Left lung (tissue), 10 donors: ENCODE measurements around the gene B9D2. TPM values are rescaled to one million over a fixed set of nuclear protein-coding genes. Genes with fewer than 3 reads are reported as not detected.

Experiments
- ATAC-seq: fragments of 200-7000 bp; cut with Tn5 transposase; one replicate; pipeline ENCODE4 v1.9.1; 2020; ENCODE audit warnings: moderate library complexity
- DNase-seq, 4 donors: peaks; one replicate each; pipeline ENCODE4 v3.0.0-alpha.2; 2013 to 2020
- H3K27ac ChIP-seq, 2 donors: fragments of 200-600 bp; sonication (generic) in 1 of 2; one replicate each; pipeline versions ENCODE4 v1.5.0 to v1.8.0; 2020 to 2021
- H3K27me3 ChIP-seq, 2 donors: fragments of 200-600 bp; sonication (generic) in 1 of 2; one replicate each; pipeline versions ENCODE4 v1.5.0 to v1.8.0; 2020 to 2021
- H3K36me3 ChIP-seq, 2 donors: fragments of 200-600 bp; sonication (generic) in 1 of 2; one replicate each; pipeline versions ENCODE4 v1.5.0 to v1.8.0; 2020 to 2021
- H3K4me1 ChIP-seq, 2 donors: fragments of 200-600 bp; one replicate each; pipeline ENCODE4 v1.8.0; 2021
- H3K4me3 ChIP-seq, 2 donors: fragments of 200-600 bp; sonication (generic) in 1 of 2; one replicate each; pipeline versions ENCODE4 v1.5.0 to v1.8.0; 2020 to 2021; ENCODE audit warnings: mild to moderate bottlenecking in 1 of 2
- H3K9me3 ChIP-seq, 2 donors: fragments of 200-600 bp; sonication (generic) in 1 of 2; one replicate each; pipeline versions ENCODE4 v1.5.0 to v1.8.0; 2020 to 2021
- intact Hi-C, 2 donors: fragments of 100-400 bp; cut with DNase I; formaldehyde crosslinking; loops; one replicate each; pipeline versions ENCODE4 v1.11.2 to v1.14.2; 2022
- polyA plus RNA-seq, 6 donors: library from polyadenylated mRNA; unstranded; fragments of 120-200 nt; gene quantifications; one replicate each; pipeline ENCODE4 v1.2.1, GENCODE V29; 2013; ENCODE audit not compliant: insufficient read length in 6 of 6
- total RNA-seq, 2 donors: library from RNA; stranded (reverse); fragmentation: NEBNext Ultra II Directional; extraction: Animal tissue kit (Norgen Biotek cat#: 25700); gene quantifications; one replicate each; pipeline ENCODE4 v1.2.1, GENCODE V29; 2021
- TF ChIP-seq, protein P1 (sequence below), 2 donors: fragments of 200-600 bp; sonication (generic) in 1 of 2; IDR thresholded peaks; one replicate each; pipeline versions ENCODE4 v1.5.0 to v1.8.0; 2021; ENCODE audit warnings: antibody characterized with exemption in 2 of 2
- donor health status: DM: no; HTN: yes; CAD: no.
- donor health status: DM: no; HTN: no; CAD: no.

Gene B9D2
- total and polyA plus RNA-seq, 8 donors = 6.6 to 8.8 (median 7.7) TPM

DNA sequence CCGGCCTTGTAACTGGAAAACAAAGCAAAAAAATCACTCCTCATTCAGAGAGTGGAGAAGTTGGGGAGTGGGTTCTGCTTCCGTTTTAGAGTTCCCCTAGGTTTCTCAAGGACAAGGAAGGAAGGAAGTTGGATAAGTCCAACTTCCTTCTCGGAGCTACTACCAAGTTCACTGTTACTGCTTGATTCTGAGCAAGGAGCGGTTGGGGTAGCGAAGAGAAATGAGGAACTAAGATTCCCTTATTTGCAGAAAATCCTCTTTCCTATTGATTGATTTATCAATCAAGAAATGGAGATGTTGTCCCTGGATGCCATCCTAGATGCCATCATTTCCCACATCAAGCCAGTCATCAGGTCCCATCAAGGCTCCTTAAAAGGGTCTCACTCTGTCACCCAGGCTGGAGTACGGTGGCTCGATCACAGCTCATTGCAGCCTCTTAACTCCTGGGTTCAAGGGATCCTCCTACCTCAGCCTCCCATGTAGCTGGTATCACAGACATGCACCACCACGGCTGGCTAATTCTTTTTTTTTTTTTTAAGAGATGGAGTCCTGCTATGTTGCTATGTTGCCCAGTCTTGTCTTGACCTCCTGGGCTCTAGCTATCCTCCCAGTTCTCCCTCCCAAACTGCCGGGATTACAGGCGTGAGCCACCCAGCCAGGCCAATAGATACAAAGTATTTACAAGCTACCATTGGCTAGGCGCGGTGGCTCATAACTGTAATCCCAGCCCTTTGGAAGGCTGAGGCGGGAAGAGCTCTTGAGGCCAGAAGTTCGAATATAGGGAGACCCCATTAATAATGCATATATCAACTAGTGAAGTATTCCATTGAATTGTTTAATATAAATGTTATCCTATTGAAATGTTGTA, 809 bp upstream of the B9D2 start:
- Histone ChIP-seq H3K36me3 (no peaks in the 10 kb centered on the region), H3K27ac (peak overlapping the region; percentile 98 to 99), H3K27me3 (no peaks in the 10 kb centered on the region), H3K9me3 (no peaks in the 10 kb centered on the region), H3K4me3 (peak overlapping the region; percentile 53 to 58), H3K4me1 (peaks cover 17 to 67% of the 10 kb centered on the region in 2 donors)
- TF ChIP-seq, protein P1, sequence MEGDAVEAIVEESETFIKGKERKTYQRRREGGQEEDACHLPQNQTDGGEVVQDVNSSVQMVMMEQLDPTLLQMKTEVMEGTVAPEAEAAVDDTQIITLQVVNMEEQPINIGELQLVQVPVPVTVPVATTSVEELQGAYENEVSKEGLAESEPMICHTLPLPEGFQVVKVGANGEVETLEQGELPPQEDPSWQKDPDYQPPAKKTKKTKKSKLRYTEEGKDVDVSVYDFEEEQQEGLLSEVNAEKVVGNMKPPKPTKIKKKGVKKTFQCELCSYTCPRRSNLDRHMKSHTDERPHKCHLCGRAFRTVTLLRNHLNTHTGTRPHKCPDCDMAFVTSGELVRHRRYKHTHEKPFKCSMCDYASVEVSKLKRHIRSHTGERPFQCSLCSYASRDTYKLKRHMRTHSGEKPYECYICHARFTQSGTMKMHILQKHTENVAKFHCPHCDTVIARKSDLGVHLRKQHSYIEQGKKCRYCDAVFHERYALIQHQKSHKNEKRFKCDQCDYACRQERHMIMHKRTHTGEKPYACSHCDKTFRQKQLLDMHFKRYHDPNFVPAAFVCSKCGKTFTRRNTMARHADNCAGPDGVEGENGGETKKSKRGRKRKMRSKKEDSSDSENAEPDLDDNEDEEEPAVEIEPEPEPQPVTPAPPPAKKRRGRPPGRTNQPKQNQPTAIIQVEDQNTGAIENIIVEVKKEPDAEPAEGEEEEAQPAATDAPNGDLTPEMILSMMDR (IDR thresholded peaks at IDR 0.05) = no peak
- DNase-seq (no peak), ATAC-seq (no peak)
- intact Hi-C loops = no loop called here

GRCh38 chr19:41363371-41363752, 587 bp downstream of the B9D2 start:
- H3K27ac ChIP-seq = peak overlapping the region; percentile 98 to 99
- intact Hi-C loops = no loop called here
- H3K4me3 ChIP-seq = peak overlapping the region; percentile 53 to 58
- no peaks in the 10 kb centered on the region for H3K9me3 ChIP-seq
- H3K36me3 ChIP-seq = no peaks in the 10 kb centered on the region
- H3K4me1 ChIP-seq = peaks cover 17 to 59% of the 10 kb centered on the region in 2 donors
- H3K27me3 ChIP-seq = no peaks in the 10 kb centered on the region
- peak in 1 of 4 donors; percentile 39 for DNase-seq
- TF ChIP-seq, protein P1 (IDR thresholded peaks at IDR 0.05) = no peak
- ATAC-seq = no peak

DNA sequence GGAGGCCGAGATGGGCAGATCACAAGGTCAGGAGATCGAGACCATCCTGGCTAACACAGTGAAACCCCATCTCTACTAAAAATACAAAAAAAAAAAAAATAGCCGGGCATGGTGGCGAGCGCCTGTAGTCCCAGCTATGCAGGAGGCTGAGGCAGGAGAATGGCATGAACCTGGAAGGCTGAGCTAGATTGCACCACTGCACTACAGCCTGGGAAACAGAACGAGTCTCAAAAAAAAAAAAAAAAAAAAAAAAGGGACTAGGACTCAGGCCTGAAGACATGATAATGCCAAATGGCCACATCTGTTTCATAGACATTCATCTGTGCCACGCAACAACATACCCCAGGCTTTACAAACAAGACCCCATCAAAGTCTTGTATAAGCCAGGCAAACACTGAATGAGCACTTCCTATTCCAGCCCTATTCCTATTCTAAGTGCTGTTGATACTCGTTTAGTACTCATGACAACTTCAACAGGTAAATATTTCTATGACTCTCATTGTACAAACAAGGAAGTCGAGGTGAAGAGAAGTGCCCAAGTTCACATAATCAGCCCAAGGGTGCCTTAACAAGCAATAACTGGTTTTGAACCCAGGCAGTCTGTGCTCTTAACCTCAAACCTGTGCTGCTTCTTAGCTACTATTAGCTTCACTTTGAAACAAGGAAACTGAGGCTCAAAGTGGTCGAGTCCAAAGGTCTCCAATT, 1.7 kb downstream of the B9D2 start:
- Histone ChIP-seq H3K4me1 (peaks cover 12 to 58% of the 10 kb centered on the region in 2 donors), H3K36me3 (no peaks in the 10 kb centered on the region), H3K4me3 (no peak overlapping the region), H3K27ac (peak overlapping the region; percentile 98 to 99), H3K9me3 (no peaks in the 10 kb centered on the region), H3K27me3 (no peaks in the 10 kb centered on the region)
- ATAC-seq = peak; percentile 43
- DNase-seq = no peak
- TF ChIP-seq, protein P1 (IDR thresholded peaks at IDR 0.05) = no peak
- intact Hi-C loops = no loop called here

DNA sequence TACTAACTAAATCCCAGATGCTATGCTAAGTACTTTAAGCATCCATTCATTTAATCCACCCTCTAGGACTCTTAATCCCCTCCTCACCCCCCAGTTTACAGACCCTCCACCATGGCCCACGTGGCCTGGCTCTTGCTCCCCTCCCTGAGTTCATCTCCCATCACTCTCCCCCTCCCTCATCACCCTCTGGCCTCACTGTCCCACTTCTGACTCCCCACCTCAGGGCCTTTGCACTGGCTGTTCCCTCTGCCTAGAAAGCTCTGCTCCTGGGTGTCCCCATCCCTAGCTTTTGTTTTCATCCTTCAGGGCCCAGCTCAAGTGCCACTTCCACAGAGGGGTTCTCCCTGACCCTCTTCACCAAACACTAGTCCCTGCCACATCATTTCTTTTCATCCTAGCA, 4.2 kb downstream of the B9D2 start:
- no peaks in the 10 kb centered on the region for H3K36me3 ChIP-seq
- intact Hi-C loops = no loop called here
- no peak for ATAC-seq
- no peak overlapping the region for H3K27ac ChIP-seq
- TF ChIP-seq, protein P1 (IDR thresholded peaks at IDR 0.05) = no peak
- no peaks in the 10 kb centered on the region for H3K27me3 ChIP-seq
- DNase-seq = no peak
- H3K4me1 ChIP-seq = peaks cover 7 to 59% of the 10 kb centered on the region in 2 donors
- H3K4me3 ChIP-seq = no peak overlapping the region
- H3K9me3 ChIP-seq = no peaks in the 10 kb centered on the region

- TF ChIP-seq, protein P1 (IDR thresholded peaks at IDR 0.05) = no peak
- DNase-seq (no peak), ATAC-seq (no peak)
- H3K27ac ChIP-seq = peak overlapping the region in 1 of 2 donors; percentile 41
- H3K4me1 ChIP-seq = peaks cover under 1 to 56% of the 10 kb centered on the region in 2 donors
- no peak overlapping the region for H3K4me3 ChIP-seq
- H3K9me3 ChIP-seq = no peaks in the 10 kb centered on the region
- intact Hi-C loops = no loop called here
- no peaks in the 10 kb centered on the region for H3K27me3 ChIP-seq
- no peaks in the 10 kb centered on the region for H3K36me3 ChIP-seq
Observed at GRCh38 chr19:41357746-41358145, 6.2 kb downstream of the B9D2 start.
